ENCODE measurements around the gene SFMBT1.

Gene SFMBT1

DNA sequence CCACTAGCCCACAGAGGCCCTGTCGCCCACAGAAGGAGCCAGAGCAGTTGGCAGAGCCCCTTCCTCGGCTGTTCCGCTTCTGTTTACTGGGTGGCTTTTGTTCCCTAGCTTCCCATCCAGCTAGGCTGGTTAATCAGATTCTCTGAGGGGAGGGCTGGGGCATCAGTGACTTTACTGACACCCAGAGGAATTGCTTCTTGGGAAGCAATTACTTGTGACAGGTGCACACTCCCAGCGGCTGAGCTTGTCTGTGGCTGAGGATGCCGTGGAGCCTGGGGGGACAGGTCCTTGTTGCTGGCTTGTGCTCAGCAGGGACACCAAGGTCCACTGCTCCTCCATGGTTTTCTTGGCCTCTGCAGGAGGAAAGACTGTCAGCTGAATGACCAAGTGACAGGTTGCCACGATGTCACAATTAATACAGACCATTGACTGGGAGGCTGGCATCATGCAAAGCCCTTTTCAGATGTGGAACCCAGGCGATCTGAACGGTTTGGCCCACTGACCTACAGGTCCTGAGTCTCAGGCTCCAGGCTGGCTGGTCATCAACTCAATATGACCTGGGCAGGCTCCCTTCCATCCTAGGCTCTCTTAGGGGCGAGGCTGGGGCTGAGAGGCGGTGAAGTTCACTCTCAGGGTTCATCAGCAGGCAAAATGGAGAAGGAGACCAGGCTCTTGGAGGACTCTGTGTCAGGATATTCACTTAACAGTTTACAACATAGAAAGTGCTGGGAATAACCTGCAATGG, 31.8 kb upstream of the SFMBT1 start:
- no peak overlapping the region for H3K9ac ChIP-seq (ENCODE audit: insufficient read length)
- no peaks in the 10 kb centered on the region for H3K36me3 ChIP-seq (ENCODE audit: insufficient read depth, low read length)
- DNase-seq (ENCODE audit: low read depth, low spot score), result no peak
- H3K4me3 ChIP-seq, result no peak overlapping the region
- TF ChIP-seq FOXP2 (optimal IDR thresholded peaks at IDR 0.05; ENCODE audit: control extremely low read depth, extremely low read length, insufficient read depth) (no peak), POLR2AphosphoS5 (IDR thresholded peaks at IDR 0.05; ENCODE audit: borderline replicate concordance, low read depth, low read length) (no peak), EZH2 (IDR thresholded peaks at IDR 0.05) (no peak)
- H3K9me3 ChIP-seq (ENCODE audit: low read depth, low read length), result no peaks in the 10 kb centered on the region
- H3K27ac ChIP-seq, result no peak overlapping the region

DNA sequence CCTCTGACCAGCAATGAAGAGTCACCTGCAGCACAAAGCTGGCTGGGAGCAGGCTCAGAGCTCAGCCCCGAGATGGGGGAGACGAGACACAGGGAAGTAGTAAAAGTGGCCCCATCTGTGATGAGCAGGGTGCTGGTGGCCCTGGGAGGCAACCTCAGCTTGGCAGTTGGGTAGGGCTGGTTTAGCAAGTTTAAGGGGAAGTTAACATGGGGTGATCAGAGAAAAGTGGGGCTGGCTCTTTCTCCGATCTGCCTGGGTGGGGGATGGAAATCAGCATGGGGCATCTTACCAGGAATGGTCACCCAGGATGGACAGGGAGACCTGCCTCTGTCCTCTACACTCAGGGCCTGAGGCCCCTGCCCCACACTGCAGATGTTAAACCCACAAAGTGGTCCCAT, 29.9 kb upstream of the SFMBT1 start:
- no peaks in the 10 kb centered on the region for H3K36me3 ChIP-seq (ENCODE audit: insufficient read depth, low read length)
- TF ChIP-seq POLR2AphosphoS5 (IDR thresholded peaks at IDR 0.05; ENCODE audit: borderline replicate concordance, low read depth, low read length) (no peak), FOXP2 (optimal IDR thresholded peaks at IDR 0.05; ENCODE audit: control extremely low read depth, extremely low read length, insufficient read depth) (no peak), EZH2 (IDR thresholded peaks at IDR 0.05) (no peak)
- H3K27ac ChIP-seq, result no peak overlapping the region
- DNase-seq (ENCODE audit: low read depth, low spot score), result no peak
- no peak overlapping the region for H3K4me3 ChIP-seq
- no peaks in the 10 kb centered on the region for H3K9me3 ChIP-seq (ENCODE audit: low read depth, low read length)
- no peak overlapping the region for H3K9ac ChIP-seq (ENCODE audit: insufficient read length)

DNA sequence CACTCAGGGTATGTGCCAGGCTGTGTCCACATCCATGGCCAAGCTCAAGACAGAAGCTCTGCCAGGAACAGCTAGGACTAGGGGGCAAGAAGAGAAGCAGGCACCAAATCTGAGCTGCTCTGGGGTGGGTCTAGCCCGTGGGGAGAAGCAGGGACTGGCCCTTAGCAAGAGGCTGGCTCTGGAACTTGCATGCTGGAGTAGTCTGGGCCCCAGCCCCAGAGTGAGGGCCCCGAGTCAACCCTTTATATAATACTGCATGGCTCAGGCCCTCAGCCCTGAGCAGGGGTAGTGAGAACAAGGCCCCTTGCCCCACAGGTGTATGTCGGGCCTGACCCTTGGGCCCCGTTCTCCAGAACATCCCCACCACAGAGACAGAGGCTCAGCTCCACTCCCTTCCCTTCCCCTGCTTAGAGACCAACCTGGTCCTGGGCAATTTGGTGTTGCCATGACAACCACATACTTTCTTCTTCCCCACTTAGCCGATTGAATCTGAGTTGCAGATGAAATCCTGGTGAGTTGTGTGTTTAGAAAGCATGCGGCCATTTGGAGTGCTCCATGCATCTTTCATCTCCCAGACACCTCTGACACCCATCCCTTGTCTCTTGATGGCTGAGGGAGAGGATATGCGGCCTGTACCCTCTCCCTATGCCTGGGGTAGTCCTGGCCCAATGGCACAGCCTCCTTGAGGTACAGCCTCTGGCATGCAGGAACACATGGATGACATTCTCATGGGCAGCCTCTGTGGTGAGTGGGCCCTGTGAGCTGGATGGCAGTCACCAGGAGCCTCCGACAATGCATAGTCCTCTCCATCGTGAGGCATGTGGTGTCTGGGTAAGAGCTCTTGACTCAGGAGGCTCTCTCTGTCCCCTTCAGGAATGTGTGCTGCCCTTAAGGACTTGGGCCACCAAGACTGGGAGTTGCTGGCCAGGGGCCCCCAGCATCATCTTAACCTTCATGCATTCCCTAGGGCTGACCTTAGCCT, 29.2 kb upstream of the SFMBT1 start:
- Histone ChIP-seq H3K4me3 (no peak overlapping the region), H3K9me3 (ENCODE audit: low read depth, low read length) (no peaks in the 10 kb centered on the region), H3K36me3 (ENCODE audit: insufficient read depth, low read length) (no peaks in the 10 kb centered on the region), H3K9ac (ENCODE audit: insufficient read length) (no peak overlapping the region), H3K27ac (no peak overlapping the region)
- TF ChIP-seq FOXP2 (optimal IDR thresholded peaks at IDR 0.05; ENCODE audit: control extremely low read depth, extremely low read length, insufficient read depth), result no peak
- TF ChIP-seq POLR2AphosphoS5 (IDR thresholded peaks at IDR 0.05; ENCODE audit: borderline replicate concordance, low read depth, low read length), result no peak
- no peak for TF ChIP-seq EZH2 (IDR thresholded peaks at IDR 0.05)
- no peak for DNase-seq (ENCODE audit: low read depth, low spot score)

DNA sequence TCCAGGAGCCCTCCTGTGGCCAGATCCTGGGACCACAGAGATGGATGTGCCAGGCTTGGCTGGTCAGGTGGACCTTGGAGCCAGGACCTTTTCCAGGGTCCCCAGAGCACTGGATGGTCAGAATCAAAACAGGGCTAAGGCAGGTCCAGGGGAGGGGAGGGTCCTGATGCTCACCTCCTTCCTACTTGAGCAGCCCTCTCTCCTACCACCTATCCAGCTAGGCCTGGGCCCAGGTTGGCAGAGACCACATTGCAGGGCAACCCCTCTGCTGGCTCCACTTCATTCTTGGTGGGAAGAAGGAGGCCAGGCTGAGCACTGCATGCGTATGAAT, 28.5 kb upstream of the SFMBT1 start:
- no peak for DNase-seq (ENCODE audit: low read depth, low spot score)
- H3K9ac ChIP-seq (ENCODE audit: insufficient read length), result no peak overlapping the region
- TF ChIP-seq EZH2 (IDR thresholded peaks at IDR 0.05), result no peak
- no peak for TF ChIP-seq POLR2AphosphoS5 (IDR thresholded peaks at IDR 0.05; ENCODE audit: borderline replicate concordance, low read depth, low read length)
- no peak for TF ChIP-seq FOXP2 (optimal IDR thresholded peaks at IDR 0.05; ENCODE audit: control extremely low read depth, extremely low read length, insufficient read depth)
- no peak overlapping the region for H3K4me3 ChIP-seq
- no peaks in the 10 kb centered on the region for H3K36me3 ChIP-seq (ENCODE audit: insufficient read depth, low read length)
- no peaks in the 10 kb centered on the region for H3K9me3 ChIP-seq (ENCODE audit: low read depth, low read length)
- H3K27ac ChIP-seq, result no peak overlapping the region

DNA sequence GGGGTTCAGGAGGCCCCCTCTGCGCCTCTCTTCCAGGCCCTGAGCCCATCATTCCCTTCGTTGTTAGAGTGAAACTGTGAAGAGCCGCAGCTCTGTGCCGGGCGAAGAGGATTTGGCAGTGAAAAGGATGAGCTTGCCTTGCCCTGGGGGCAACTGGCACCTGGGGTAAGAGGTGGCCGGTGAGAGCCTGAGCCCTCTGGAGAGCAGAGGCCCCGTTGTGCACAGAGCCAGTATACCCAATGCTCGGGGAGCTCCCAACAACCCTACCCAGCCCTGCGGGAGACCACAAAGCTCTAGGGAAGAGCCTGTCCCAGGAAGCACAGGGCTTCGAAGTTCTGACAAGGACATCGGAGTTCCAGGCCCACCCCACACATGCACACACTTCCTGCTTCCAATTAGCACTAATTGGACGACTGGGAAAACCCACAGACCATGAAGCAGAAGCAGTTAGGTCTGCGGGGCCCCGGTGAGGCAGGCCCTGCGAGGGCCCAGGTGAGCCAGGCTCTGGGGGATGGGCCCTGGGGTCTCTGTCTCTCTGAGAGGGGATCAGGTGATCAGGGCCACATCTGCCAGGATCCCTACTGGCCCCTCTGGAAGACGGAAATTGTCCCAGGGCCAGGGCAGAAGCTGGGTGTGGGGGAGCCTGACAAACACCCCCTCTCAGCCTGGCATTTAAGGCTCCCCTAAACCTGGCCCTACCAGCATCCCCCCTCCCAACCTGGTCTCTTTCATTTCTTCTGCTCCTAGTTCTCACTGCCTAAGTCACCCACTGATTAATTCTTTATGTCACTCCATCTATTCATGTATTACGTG, 27.9 kb upstream of the SFMBT1 start:
- no peaks in the 10 kb centered on the region for H3K9me3 ChIP-seq (ENCODE audit: low read depth, low read length)
- TF ChIP-seq EZH2 (IDR thresholded peaks at IDR 0.05) (no peak), POLR2AphosphoS5 (IDR thresholded peaks at IDR 0.05; ENCODE audit: borderline replicate concordance, low read depth, low read length) (no peak), FOXP2 (optimal IDR thresholded peaks at IDR 0.05; ENCODE audit: control extremely low read depth, extremely low read length, insufficient read depth) (no peak)
- H3K36me3 ChIP-seq (ENCODE audit: insufficient read depth, low read length), result no peaks in the 10 kb centered on the region
- no peak overlapping the region for H3K9ac ChIP-seq (ENCODE audit: insufficient read length)
- no peak overlapping the region for H3K27ac ChIP-seq
- H3K4me3 ChIP-seq, result no peak overlapping the region
- no peak for DNase-seq (ENCODE audit: low read depth, low spot score)

DNA sequence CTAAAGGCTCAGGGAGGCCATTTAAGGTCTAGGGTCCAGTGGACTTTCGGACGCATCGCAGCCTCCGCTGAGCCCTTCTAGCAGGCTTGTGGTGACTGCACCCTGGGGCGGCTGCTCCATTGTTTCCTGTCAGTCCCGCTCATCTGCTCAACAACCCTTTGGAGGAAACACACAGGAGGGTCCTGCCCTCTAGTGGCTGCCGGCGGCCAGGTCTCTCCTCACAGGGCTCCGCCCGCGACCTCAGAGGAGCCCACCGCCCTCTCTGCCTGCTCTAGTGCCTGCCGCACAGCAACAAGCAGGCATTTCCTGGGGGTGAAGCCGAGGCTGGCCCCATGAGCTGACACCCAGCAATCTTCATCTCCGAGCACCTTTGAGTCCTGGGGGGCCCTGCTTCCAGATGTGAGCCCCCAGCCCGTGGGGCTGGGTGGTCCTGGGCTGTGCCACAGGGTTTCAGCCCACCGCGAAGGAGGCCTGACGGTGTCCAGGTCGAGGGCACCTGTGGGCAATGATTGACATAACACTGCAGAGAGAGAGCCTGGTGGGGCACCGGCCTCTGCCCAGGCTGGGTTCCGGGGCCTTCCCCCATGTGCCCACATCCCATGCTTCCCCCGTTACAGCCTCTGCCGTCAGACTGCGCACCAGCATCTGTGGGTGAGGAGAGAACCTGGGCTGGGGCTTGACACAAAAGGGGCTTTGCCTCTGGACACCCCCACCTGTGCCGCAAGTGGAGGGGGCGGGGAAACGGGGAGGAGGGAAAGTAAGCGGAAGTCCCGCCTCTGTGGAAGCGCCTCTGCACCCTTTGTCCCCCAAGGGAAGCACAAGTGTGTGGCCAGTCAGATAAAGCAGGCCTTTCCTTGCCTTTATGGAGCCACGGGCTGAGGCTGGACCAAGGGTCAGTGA, 27.0 kb upstream of the SFMBT1 start:
- Histone ChIP-seq H3K36me3 (ENCODE audit: insufficient read depth, low read length) (no peaks in the 10 kb centered on the region), H3K27ac (no peak overlapping the region), H3K9ac (ENCODE audit: insufficient read length) (no peak overlapping the region), H3K9me3 (ENCODE audit: low read depth, low read length) (no peaks in the 10 kb centered on the region), H3K4me3 (peak overlapping the region; percentile 52)
- no peak for TF ChIP-seq FOXP2 (optimal IDR thresholded peaks at IDR 0.05; ENCODE audit: control extremely low read depth, extremely low read length, insufficient read depth)
- TF ChIP-seq EZH2 (IDR thresholded peaks at IDR 0.05), result no peak
- TF ChIP-seq POLR2AphosphoS5 (IDR thresholded peaks at IDR 0.05; ENCODE audit: borderline replicate concordance, low read depth, low read length), result no peak
- DNase-seq (ENCODE audit: low read depth, low spot score), result no peak

DNA sequence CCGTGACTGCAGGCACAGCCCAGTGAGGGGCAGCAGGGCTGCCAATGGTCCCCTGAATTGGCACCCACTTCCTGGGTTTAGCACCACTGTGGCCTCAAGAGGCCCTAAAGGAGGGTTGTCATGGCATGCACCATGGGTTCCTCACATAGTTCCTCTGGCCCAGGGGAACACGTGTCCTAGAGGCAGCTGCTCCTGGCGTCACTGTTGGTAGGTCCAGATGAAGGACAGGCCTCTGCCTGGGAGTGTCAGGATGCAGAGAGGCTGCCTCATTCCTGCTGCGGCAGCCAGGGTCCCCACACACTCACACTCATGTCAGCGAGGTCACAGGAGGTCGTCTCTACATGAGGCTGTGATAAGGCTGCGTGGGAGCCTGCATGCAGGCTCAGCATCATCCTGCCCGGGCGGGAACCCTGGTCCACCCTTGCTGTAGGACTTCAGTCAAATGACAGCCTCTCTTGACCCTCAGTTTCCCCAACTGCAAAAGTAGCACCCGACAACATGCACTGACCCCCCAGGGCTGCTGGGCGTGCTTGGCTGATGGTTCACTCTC, 26.1 kb upstream of the SFMBT1 start:
- Histone ChIP-seq H3K9ac (ENCODE audit: insufficient read length) (no peak overlapping the region), H3K27ac (no peak overlapping the region), H3K4me3 (no peak overlapping the region), H3K9me3 (ENCODE audit: low read depth, low read length) (no peaks in the 10 kb centered on the region), H3K36me3 (ENCODE audit: insufficient read depth, low read length) (no peaks in the 10 kb centered on the region)
- DNase-seq (ENCODE audit: low read depth, low spot score), result no peak
- TF ChIP-seq EZH2 (IDR thresholded peaks at IDR 0.05), result no peak
- TF ChIP-seq FOXP2 (optimal IDR thresholded peaks at IDR 0.05; ENCODE audit: control extremely low read depth, extremely low read length, insufficient read depth), result no peak
- TF ChIP-seq POLR2AphosphoS5 (IDR thresholded peaks at IDR 0.05; ENCODE audit: borderline replicate concordance, low read depth, low read length), result no peak
